Limb (tissue), 2 donors: ENCODE results near the gene CLEC3B.
"Not testable (repeated sequence)": the region's sequence is repeated elsewhere in the genome, so short reads cannot be mapped to it uniquely, and the experiment has no call there.

Source experiments
- DNase-seq, 2 donors: peaks; one replicate each; pipeline ENCODE4 v3.0.0-alpha.2; 2016; ENCODE audit errors: extremely low spot score in 2 of 2

The CLEC3B gene, protein sequence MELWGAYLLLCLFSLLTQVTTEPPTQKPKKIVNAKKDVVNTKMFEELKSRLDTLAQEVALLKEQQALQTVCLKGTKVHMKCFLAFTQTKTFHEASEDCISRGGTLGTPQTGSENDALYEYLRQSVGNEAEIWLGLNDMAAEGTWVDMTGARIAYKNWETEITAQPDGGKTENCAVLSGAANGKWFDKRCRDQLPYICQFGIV

DNA sequence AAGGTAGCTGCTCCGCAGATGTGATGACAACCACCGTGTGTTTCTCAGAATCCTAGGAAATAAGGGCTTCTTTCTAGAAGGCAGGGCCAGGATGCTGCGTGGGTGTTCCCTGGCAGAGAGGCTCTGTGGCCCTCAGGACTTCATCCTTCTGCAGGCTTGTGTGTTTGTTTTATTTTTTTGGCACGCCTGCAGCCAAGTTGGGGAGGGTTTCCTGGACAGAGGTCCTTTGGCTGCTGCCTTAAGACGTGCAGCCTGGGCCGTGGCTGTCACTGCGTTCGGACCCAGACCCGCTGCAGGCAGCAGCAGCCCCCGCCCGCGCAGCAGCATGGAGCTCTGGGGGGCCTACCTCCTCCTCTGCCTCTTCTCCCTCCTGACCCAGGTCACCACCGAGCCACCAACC is at the start of gene CLEC3B:
Gene CLEC3B (plus strand): TSS at position 266 of the 400 bp plus-strand sequence. CDS start 60 bp downstream, at position 326.
- DNase-seq: peak; percentile 58 to 67

DNA sequence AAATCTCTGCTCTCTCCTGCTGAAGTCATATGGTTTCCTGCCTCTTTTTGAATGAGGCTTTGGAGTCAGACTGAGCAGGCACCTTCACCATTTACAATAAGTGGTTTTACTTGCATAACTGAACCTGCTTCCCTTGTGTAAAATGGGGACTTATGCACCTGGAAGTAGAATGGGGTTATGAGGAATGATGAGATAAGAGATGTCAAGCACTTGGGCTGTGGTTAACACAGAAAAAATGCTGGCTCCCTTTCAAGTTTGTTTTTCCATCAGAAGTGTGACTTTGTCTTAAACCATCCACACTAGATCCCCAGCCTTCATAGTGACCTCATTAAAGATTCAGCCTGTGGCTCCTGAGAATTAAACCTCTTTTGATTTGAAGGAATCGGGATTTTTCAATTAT is 44.9 kb upstream of the CLEC3B start:
- no peak for DNase-seq

DNA sequence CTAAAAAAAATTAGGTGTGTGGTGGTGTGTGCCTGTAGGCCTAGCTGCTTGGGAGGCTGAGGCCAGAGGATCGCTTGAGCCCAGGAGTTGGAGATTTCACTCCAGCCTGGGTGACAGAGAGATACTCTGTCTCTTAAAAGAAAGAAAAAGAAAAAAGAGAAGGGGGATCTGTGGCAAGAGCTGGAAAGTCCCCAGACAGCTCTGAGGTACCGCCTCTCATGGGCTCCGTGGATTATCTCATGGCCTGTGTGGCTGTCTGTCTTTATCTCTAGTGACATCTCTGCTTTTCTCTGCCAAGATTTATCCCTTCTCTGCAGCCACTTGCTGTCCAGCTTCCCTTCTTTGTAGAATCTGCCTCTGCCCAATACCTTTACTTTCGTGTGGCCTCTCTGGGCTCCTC is 44.4 kb upstream of the CLEC3B start:
- DNase-seq: no peak

DNA sequence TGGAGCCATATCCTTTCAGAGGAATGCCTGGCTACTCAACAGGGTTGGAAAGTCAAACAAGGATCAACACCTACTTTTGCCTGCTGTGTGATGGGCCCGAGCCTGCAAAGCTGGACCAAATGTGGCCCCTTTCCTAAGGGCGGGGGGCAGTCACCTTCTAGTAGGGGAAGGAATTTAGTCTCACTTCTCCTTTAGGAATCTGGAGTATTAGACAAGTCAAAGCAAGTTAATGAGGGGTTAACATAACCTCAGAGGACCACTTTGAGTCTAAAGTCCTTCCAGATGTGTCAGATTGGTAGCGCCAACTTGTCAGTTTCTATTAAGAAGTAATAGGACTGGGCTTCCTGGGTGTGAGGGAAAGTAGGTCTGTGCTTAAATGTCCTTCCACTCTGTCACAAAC is 43.3 kb upstream of the CLEC3B start:
- DNase-seq: no peak

DNA sequence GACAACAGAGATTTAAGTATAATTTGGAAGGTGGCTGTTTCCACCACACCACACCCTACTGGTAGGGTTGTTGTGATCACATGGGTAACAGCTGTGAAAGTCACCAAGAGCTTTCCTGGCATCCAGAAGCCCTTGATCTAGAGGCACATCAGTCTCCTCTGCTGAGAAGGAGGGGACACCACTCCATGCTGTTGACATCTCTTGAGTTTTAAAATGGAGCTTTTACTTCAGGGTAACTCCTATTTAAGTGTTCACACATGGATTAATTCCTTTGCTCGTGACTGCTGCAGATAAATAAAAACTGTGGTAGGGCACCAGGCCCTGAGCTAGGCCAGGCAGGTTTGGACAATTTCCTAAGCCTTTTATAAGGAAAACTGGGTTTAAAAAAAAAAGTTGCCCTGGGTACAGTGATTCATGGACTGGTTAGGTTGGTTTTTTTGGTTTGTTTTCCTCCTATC is 42.6 kb upstream of the CLEC3B start:
- DNase-seq: no peak

DNA sequence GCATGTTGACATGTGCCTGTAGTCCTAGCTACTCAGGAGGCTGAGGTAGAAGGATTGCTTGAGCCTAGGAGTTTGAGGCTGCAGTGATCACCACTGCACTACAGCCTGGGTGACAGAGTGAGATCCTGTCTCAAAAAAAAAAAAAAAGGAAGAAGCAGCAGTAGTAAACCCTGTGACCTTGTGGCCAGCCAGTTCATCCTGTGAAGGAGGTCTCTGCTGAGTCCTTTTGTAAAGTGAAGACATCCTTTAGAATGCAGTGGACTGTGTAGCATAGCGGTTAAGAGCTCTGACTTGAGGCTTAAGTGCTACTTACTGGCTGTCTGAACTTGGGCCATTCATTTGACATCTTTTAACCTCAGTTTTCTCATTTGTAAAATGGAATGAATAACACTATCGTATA is 41.8 kb upstream of the CLEC3B start:
- DNase-seq: no peak

DNA sequence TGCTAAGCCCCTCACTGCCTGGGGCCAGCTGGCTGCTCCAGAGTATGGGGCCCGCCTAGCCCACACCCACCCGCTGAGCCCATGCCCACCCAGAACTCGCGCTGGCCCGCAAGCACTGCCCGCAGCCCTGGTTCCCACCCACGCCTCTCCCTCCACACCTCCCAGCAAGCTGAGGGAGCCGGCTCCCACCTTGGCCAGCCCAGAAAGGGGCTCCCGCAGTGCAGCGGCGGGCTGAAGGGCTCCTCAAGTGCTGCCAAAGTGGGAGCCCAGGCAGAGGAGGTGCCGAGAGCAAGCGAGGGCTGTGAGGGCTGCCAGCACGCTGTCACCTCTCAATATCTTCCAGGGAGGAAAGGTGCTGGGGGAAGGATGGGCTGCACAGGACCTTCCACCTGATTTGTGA is 39.8 kb upstream of the CLEC3B start:
- not testable (repeated sequence) for DNase-seq

DNA sequence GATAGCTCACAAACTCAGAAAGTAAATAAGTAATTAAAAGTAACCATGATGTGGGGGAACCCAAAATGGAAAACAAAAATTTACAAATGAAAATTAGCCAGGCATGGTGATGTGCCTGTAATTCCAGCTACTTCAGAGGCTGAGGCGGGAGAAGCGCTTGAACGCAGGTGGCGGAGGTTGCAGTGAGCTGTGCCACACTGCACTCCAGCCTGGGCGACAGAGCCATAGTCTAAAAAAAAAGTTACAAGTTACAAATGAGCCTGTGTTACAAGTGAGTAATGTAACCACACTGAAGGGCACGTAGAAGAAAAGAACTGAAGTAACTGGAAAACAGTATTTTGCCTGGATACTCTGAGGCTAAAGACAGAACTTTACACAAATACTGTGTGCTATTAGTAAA is 38.8 kb upstream of the CLEC3B start:
- no peak for DNase-seq

DNA sequence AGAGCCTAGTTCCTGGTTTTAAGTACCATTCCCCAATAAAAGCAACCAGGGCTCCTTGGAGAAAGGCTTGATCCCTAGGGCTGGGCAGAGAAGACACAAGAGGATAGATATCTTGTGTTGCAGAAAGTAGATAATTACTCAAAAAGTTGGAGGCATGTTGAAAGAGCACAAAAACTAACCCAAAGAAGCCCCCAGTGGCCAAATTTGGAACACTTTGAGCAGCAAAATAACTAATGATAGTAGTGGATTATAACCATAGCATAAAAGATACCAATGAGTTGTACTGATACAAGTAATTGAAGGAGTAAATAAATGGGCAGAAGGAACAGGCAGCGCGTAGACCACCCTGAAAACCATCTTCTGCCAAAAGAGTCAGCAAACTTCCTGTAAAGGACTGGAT is 38.0 kb upstream of the CLEC3B start:
- DNase-seq: no peak

DNA sequence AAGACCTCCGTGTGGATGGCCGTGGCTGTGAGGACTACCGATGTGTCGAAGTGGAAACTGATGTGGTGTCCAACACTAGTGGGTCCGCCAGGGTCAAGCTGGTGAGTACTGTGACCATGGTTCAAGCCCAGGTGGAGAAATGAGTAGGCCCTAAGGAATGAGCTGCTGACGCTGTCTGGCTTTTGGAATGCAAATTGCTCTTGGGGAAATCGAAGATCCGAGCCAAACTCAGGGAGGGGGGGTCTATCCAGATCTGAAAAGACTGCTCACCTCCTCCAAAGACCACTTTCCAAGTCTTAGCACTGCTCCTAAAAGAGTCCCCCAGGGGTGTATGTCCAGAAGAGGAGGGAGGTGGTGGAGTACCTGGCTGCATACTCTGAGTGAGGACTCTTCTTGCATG is 37.0 kb upstream of the CLEC3B start:
- no peak for DNase-seq

DNA sequence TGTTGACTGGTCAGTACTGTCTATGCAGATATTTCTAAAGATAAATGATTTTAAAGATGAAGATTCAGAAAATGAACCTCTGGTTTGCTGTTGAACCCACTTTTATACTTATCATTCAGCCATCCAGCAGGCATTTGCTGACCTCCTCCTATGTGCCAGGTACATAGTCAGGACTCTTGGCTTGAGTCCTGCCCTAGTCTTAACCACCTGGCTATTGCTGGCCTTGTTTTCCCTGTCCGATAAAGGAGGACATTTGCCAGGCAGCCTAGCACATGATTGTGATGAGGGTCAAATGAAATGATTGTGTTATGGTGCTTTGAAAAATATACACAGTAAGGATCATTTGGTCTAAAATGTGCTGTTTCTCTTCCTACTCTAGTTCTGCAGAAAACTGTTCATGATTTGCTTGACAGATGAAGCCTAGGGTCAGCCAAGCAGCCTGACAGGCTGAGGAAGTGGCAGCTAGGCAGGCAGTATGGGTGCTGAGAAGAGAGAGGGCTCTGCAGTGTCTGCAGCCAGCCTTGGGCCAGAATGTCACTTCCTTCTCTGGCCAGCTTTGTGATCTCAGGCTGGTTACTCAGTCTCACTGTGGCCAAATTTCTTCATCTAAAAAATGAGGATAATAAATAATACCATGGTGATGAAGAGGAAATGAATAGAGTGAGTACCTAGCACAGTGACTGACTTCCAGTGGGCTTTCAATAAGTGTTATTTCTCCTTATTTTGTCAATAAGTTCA is 36.3 kb upstream of the CLEC3B start:
- no peak for DNase-seq

DNA sequence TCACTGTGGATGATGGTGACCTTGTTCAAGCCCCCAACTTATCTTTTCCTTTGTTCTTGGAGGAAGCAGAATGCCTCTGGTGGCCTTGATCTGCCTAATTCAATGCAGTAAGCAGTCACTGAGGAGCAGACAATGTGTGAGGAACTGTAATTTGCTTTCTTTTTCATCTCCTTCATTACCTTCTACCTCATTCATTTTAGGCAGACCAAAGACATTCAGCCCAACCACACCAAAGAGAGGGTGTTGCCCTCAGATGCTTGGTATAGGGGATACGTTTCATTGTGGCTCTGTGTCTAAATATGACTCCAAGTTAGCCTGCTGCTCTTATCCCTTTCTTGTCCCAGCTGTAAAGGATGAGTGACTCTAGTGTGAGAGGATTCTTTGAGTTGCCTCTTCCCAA is 34.8 kb upstream of the CLEC3B start:
- DNase-seq: no peak

DNA sequence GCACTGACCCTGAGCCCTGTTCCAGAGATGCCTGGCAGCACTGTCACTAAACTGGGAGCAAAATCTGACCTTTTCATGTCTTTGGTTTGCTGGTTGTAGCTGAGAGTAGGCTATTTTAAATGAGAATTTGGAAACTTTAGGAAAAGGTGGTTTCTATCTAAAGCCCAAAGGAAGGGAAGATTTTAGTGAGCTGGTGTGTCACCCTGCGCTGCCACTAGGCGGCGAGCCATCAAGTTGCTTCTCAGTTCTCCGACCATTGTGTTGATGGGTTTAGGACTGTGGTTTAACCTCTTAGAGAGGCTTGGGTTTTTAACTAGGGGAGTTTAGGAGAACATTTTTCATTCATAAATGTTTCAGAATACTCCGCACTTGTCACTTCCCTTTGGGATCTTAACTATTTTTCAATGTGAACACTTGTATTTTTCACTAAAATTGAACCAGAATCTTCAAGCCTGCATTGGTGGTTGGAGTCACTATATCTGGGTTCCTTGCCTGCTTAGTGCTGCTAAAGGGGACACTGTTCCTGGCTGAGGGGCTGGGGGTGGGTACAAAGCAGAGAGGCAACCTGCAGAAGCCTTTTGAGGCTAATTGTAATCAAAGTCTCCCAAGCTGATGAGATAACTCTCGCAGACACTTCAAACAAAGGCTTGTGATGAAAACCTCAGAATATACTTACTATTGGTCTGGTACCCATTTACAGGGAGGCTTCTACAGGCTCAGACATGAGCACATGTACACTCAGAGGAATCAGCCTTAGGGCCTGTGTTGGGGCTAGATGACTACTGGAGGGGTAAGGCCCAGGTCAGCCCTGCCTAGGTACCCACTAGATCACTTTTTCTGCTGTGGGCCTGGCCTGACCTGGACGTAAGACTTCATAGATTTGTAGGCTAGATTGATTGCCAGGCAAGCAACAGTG is 33.3 kb upstream of the CLEC3B start:
- no peak for DNase-seq

DNA sequence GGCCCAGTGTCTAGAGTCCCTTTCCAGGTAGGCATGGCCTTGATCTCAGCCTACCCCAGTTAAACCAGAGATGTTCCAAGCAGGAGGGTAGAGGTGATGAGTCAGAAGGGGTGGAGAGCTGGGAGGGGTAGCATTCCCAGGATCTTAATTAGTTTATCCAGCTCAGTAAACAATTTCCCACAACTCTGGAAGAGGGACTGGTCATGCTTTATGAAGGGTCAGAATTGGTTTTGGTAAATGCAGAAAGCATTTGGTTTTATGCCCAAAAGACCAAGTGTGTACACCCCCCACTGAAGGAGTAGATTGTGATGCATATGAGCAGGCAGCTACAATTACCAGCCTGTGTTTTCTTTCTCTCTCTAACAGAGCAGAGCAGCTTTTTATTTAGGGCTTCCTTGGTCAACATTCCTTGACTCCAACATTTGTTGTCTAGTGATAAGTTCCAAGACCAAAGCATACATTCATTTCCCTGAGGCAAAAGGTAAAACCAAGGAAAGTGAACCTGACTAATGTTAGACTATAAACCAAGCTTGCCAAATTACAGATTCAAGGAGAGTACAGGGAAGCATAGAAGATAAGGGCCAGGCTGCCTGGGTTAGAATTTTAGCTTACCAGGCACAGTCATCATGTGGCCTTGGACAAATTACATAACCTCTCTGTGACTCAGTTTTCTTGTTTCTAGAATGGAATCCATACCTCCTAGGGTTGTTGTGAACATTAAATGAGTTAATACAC is 32.5 kb upstream of the CLEC3B start:
- DNase-seq: no peak

DNA sequence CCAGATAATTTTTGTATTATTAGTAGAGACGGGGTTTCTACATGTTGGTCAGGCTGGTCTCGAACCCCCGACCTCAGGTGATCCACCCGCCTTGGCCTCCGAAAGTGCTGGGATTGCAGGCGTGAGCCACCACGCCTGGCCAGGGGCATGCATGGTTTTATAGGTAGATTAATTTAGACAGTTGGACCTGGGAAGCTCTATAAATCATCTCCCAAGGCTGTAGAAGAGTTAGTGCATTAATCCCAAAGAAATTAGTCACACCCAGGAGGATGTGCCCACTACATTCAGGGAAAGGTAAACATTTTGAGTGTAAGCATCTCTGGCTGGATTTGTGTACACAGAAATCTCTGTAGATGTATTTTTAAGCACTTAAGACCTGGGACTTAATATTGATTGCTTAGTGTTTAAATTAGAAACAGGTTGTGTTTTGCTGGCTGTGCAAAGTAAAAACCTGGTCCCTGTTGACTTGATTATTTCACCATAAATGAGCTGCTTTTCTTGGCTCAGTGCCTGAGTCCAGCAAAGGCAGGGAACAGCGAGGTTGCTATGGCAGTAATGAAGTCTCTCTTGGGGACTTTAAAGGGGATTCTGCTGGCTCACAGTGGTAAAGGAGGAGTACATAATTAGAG is 30.8 kb upstream of the CLEC3B start:
- DNase-seq: peak; percentile 53 to 73

DNA sequence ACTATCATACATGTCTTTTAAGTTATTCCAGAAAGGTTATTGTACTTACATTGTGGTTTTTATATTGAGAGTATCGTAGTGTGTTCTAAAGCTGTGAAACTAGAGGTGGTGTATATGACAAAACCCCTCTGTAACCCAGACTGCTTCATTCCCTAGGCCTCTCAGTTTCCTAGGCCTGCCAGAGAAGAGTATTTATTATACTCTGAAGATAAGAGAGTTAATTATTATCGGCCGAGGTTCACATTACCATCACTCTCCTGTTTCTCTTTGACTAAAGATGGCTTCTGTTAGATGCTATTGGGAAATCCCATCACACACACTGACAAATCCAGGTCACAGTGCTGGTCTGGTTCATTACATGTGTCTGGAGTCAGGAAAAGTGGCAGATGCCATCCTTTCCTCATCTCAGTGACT is 29.5 kb upstream of the CLEC3B start:
- no peak for DNase-seq

DNA sequence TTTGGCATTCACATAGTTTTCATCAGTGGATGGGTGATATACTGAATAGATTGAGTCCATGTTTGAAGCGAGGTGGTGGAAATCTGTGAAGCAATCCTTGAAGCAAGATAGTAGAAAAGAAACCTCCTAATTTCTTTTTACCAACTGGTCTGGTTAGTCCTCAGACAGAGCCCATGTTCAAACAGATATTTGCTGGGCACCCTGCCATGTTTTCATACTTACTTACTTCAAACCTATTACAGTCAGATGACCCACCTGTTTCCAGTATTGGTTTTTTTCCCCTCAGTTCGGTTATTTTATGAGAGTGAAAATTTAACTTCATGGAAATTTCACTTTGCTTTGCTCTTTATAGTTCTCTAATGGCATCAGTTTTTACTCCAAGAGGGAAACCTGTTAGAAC is 26.3 kb upstream of the CLEC3B start:
- DNase-seq: no peak

DNA sequence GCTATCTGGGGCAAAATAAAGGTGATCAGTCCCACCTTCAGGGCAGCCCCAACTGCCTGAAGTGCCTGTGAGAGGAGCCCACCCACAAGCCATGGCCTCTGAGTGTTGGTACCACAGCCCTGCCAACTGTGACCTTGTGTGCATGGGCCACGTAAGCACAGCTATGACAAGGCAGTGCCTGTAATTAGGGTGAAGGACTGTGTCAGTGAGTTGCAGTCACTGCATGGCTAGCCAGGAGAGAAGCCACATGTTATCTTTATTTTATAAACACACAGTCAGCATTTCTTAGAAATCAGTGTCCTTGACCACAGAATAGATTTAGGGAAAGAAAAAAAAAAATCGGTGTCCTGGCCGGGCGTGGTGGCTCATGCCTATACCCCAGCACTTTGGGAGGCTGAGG is 25.3 kb upstream of the CLEC3B start:
- no peak for DNase-seq

DNA sequence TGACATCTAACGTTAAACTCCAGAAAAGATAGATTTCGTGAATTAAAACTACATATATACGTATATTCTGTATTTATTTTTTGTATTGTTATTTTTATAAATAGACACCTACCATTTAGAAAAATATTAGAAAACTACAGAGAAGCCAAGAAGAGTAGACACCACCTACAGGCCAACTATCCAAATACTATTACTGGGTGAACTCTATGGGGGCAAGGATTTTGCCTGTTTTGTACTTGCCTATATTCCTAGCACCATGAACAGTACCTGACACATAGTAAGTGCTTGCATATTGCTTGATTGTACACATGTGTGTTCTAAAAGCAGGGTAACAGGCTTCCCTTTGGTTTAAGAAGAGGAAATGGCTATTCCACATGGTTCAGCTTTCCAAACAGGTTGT is 24.4 kb upstream of the CLEC3B start:
- no peak for DNase-seq

DNA sequence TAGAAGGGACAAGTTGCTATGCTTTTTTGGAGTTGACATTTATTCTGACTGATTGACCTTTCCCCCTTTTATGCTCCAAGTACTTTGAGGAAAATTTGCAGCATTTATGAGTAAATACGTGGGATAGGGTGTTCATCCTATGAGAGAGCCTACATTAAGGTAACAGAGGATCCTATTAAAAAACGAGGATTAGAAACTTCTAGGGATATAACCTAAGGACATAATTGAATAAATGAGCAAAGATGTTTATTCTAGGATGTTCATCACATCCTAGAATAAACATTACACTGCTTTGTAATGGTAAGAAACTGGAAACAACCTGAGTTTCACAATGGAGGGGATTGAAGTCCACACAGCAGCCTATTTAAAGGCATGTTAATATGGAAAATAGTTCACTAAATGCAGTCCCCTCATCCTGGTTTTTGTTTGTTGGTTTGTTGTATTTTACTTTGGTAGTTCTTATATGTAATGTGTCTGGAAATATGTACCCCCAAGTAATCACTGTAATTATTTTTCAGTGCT is 23.9 kb upstream of the CLEC3B start:
- DNase-seq: no peak

DNA sequence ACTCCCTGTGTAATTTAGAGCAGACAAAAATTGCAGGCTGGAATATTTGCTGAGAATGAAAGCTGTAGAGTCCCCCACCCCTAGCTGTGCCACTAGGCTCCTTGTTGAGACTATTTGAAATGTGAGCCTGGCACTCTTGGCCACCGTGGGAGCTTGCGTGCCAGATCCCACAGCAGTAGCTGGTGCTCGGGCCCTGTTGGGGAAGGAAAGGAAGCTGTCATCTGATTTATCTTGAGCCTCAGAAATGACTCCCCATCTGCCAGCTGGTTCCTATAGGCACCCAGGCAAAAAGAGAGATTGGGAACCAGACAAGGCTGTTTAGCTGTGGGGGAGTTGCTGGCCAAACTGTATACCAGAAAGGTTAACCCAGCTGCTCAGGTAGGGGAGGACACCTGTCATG is 23.4 kb upstream of the CLEC3B start:
- DNase-seq: no peak
